Measurements from ENCODE around the gene HMOX2. TPM values are rescaled to one million over a fixed set of nuclear protein-coding genes. Genes with fewer than 3 reads are reported as not detected.

The HMOX2 gene
- total and polyA plus RNA-seq, 2 of the 13 experiments (the other 11 are each of a cell fraction or from before 2014, with no cell fraction given) = 60.3 to 70.4 TPM

DNA sequence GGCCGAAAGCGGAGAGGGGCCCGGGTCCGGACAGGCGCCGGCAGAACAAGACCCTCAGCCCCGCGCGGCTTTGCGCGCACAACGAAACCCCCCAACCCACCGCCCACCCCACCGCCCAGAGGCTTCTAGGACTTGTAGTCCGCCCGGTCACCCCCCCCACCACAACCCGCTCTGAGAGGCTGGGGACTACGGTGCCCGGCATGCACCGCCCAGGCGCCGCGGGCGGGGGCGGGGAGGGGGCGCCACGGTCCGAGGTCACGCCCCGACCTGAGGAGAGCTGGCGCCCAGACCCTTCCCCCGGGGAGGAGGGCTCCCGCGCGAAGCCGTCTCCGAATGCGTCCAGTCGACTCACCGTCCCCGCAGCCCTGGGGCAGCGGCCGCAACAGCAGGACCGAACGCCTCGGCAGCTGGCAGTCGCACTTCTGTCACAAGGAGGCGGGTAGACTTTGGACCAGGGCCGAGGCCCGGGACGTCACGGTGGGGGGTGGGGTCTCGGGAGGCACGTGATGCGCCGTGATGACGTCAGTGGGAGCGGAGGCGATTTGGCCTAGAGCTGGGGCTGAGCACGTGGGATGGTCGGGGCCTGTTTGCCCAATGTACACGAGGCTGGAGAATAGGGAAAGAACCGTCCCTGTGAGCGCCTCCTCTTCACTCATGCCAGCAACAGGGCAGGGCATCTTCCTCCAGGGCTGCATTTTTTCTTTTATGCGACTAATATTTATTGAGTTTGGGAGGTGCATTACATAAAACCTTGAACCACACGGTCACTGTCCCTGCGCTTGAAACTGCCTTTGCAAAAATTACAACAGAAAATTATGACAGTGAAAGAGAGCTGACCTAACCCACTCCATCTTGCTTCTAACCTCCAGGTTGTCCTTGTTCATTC, 62.4 kb downstream of the HMOX2 start, which contains the start of gene CDIP1 (continued):
- peak; percentile 89 for TF ChIP-seq FOXO1 (CRISPR knock-in tag; IDR thresholded peaks at IDR 0.05)
- TF ChIP-seq, protein P1, sequence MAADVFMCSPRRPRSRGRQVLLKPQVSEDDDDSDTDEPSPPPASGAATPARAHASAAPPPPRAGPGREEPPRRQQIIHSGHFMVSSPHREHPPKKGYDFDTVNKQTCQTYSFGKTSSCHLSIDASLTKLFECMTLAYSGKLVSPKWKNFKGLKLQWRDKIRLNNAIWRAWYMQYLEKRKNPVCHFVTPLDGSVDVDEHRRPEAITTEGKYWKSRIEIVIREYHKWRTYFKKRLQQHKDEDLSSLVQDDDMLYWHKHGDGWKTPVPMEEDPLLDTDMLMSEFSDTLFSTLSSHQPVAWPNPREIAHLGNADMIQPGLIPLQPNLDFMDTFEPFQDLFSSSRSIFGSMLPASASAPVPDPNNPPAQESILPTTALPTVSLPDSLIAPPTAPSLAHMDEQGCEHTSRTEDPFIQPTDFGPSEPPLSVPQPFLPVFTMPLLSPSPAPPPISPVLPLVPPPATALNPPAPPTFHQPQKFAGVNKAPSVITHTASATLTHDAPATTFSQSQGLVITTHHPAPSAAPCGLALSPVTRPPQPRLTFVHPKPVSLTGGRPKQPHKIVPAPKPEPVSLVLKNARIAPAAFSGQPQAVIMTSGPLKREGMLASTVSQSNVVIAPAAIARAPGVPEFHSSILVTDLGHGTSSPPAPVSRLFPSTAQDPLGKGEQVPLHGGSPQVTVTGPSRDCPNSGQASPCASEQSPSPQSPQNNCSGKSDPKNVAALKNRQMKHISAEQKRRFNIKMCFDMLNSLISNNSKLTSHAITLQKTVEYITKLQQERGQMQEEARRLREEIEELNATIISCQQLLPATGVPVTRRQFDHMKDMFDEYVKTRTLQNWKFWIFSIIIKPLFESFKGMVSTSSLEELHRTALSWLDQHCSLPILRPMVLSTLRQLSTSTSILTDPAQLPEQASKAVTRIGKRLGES (CRISPR knock-in tag; IDR thresholded peaks at IDR 0.05; ENCODE audit: borderline replicate concordance) = peak; percentile 96
- peak; percentile 99 for TF ChIP-seq ZNF563 (CRISPR knock-in tag; IDR thresholded peaks at IDR 0.05)
- peak; percentile 98 for TF ChIP-seq ZNF589 (CRISPR knock-in tag; conservative IDR thresholded peaks at IDR 0.05)
- TF ChIP-seq, protein P2, sequence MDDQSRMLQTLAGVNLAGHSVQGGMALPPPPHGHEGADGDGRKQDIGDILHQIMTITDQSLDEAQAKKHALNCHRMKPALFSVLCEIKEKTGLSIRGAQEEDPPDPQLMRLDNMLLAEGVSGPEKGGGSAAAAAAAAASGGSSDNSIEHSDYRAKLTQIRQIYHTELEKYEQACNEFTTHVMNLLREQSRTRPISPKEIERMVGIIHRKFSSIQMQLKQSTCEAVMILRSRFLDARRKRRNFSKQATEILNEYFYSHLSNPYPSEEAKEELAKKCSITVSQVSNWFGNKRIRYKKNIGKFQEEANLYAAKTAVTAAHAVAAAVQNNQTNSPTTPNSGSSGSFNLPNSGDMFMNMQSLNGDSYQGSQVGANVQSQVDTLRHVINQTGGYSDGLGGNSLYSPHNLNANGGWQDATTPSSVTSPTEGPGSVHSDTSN (CRISPR knock-in tag; IDR thresholded peaks at IDR 0.05; ENCODE audit: borderline replicate concordance) = peak; percentile 88; the same call in 1 of the 2 replicates
- TF ChIP-seq ZNF549 (CRISPR knock-in tag; IDR thresholded peaks at IDR 0.05) = no peak
- TF ChIP-seq, protein P3, sequence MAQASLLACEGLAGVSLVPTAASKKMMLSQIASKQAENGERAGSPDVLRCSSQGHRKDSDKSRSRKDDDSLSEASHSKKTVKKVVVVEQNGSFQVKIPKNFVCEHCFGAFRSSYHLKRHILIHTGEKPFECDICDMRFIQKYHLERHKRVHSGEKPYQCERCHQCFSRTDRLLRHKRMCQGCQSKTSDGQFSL (CRISPR knock-in tag; IDR thresholded peaks at IDR 0.05) = peak; percentile 86
- TF ChIP-seq ZNF484 (CRISPR knock-in tag; IDR thresholded peaks at IDR 0.05; ENCODE audit: borderline replicate concordance, low read depth) = peak; percentile 97; the same call in 1 of the 2 replicates
- TF ChIP-seq, protein P4, sequence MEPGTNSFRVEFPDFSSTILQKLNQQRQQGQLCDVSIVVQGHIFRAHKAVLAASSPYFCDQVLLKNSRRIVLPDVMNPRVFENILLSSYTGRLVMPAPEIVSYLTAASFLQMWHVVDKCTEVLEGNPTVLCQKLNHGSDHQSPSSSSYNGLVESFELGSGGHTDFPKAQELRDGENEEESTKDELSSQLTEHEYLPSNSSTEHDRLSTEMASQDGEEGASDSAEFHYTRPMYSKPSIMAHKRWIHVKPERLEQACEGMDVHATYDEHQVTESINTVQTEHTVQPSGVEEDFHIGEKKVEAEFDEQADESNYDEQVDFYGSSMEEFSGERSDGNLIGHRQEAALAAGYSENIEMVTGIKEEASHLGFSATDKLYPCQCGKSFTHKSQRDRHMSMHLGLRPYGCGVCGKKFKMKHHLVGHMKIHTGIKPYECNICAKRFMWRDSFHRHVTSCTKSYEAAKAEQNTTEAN (CRISPR knock-in tag; conservative IDR thresholded peaks at IDR 0.05) = peak; percentile 97
- peak; percentile 99 for TF ChIP-seq SPEN (CRISPR knock-in tag; IDR thresholded peaks at IDR 0.05; ENCODE audit: low read depth)
- TF ChIP-seq, protein P5, sequence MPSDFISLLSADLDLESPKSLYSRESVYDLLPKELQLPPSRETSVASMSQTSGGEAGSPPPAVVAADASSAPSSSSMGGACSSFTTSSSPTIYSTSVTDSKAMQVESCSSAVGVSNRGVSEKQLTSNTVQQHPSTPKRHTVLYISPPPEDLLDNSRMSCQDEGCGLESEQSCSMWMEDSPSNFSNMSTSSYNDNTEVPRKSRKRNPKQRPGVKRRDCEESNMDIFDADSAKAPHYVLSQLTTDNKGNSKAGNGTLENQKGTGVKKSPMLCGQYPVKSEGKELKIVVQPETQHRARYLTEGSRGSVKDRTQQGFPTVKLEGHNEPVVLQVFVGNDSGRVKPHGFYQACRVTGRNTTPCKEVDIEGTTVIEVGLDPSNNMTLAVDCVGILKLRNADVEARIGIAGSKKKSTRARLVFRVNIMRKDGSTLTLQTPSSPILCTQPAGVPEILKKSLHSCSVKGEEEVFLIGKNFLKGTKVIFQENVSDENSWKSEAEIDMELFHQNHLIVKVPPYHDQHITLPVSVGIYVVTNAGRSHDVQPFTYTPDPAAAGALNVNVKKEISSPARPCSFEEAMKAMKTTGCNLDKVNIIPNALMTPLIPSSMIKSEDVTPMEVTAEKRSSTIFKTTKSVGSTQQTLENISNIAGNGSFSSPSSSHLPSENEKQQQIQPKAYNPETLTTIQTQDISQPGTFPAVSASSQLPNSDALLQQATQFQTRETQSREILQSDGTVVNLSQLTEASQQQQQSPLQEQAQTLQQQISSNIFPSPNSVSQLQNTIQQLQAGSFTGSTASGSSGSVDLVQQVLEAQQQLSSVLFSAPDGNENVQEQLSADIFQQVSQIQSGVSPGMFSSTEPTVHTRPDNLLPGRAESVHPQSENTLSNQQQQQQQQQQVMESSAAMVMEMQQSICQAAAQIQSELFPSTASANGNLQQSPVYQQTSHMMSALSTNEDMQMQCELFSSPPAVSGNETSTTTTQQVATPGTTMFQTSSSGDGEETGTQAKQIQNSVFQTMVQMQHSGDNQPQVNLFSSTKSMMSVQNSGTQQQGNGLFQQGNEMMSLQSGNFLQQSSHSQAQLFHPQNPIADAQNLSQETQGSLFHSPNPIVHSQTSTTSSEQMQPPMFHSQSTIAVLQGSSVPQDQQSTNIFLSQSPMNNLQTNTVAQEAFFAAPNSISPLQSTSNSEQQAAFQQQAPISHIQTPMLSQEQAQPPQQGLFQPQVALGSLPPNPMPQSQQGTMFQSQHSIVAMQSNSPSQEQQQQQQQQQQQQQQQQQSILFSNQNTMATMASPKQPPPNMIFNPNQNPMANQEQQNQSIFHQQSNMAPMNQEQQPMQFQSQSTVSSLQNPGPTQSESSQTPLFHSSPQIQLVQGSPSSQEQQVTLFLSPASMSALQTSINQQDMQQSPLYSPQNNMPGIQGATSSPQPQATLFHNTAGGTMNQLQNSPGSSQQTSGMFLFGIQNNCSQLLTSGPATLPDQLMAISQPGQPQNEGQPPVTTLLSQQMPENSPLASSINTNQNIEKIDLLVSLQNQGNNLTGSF (CRISPR knock-in tag; IDR thresholded peaks at IDR 0.05) = peak; percentile 99
- TF ChIP-seq, protein P6, sequence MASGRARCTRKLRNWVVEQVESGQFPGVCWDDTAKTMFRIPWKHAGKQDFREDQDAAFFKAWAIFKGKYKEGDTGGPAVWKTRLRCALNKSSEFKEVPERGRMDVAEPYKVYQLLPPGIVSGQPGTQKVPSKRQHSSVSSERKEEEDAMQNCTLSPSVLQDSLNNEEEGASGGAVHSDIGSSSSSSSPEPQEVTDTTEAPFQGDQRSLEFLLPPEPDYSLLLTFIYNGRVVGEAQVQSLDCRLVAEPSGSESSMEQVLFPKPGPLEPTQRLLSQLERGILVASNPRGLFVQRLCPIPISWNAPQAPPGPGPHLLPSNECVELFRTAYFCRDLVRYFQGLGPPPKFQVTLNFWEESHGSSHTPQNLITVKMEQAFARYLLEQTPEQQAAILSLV (CRISPR knock-in tag; IDR thresholded peaks at IDR 0.05; ENCODE audit: borderline replicate concordance) = peak; percentile 98
